Lung (tissue), 12 donors: ENCODE results near the gene CTNND1. TPM values are rescaled to one million over a fixed set of nuclear protein-coding genes. Genes with fewer than 3 reads are reported as not detected.
A peak's percentile ranks its signal among the peaks of the same experiment; 100 is the strongest.

Experiments used
- ATAC-seq: fragments of 200-7000 bp; cut with Tn5 transposase; one replicate; pipeline ENCODE4 v1.9.1; 2020; ENCODE audit warnings: moderate number of reproducible peaks; ENCODE audit not compliant: insufficient read depth, low FRiP score
- DNase-seq, 3 donors: peaks; one replicate each; pipeline ENCODE4 v3.0.0-alpha.2; 2013 to 2017
- H3K27ac ChIP-seq, 2 donors: one replicate each; pipeline ENCODE4 v1.5.1; 2013; ENCODE audit warnings: mild to moderate bottlenecking in 2 of 2, moderate library complexity in 2 of 2, control low read depth in 1 of 2, inconsistent platforms in 1 of 2, low read depth in 1 of 2, low read length in 1 of 2
- H3K27me3 ChIP-seq, 3 donors: one replicate each; pipeline ENCODE4 v1.5.1; 2013; ENCODE audit warnings: low read length in 2 of 3; ENCODE audit not compliant: control insufficient read depth in 3 of 3, insufficient read depth in 3 of 3
- H3K36me3 ChIP-seq, 4 donors: one replicate each; pipeline ENCODE4 v1.5.1; 2013; ENCODE audit warnings: low read length in 4 of 4, mild to moderate bottlenecking in 1 of 4, moderate library complexity in 1 of 4; ENCODE audit not compliant: control insufficient read depth in 4 of 4, insufficient read depth in 4 of 4
- H3K4me1 ChIP-seq, 5 donors: one replicate each; pipeline ENCODE4 v1.5.1; 2013; ENCODE audit warnings: low read length in 5 of 5, mild to moderate bottlenecking in 2 of 5, moderate library complexity in 1 of 5; ENCODE audit not compliant: control insufficient read depth in 5 of 5, insufficient read depth in 5 of 5
- H3K4me3 ChIP-seq: one replicate; pipeline ENCODE4 v1.5.1; 2013; ENCODE audit warnings: mild to moderate bottlenecking, control low read depth, moderate library complexity
- H3K9ac ChIP-seq, 2 donors: one replicate each; pipeline ENCODE4 v1.5.1; 2013; ENCODE audit warnings: low read length in 2 of 2, control low read depth in 1 of 2; ENCODE audit not compliant: insufficient read depth in 1 of 2
- H3K9me3 ChIP-seq, 4 donors: one replicate each; pipeline ENCODE4 v1.5.1; 2013; ENCODE audit warnings: low read length in 3 of 4, mild to moderate bottlenecking in 1 of 4, moderate library complexity in 1 of 4; ENCODE audit not compliant: control insufficient read depth in 4 of 4, insufficient read depth in 3 of 4
- CTCF ChIP-seq: IDR thresholded peaks from 2 replicates; pipeline ENCODE4 v1.5.1; 2012; ENCODE audit warnings: mild to moderate bottlenecking; ENCODE audit errors: control extremely low read depth, extremely low read depth
- WGBS, 2 donors: extraction: QIAGEN DNeasy Blood & Tissue Kit; methylation state at CpG; one replicate each; pipeline ENCODE4 v1.1.7; 2013; 5-methylcytosine and 5-hydroxymethylcytosine counted together
- polyA plus RNA-seq, 2 donors: library from polyadenylated mRNA; stranded (reverse); fragments of 200-250 nt; gene quantifications; one replicate each; pipeline ENCODE4 v1.2.1, GENCODE V29; 2013
- total RNA-seq, 2 donors: library from RNA; depleted of rRNA in 1 of 2; stranded (reverse); fragments of >200 nt in 1 of 2; gene quantifications; one replicate each; pipeline ENCODE4 v1.2.1, GENCODE V29; 2014 to 2021
- donor health status: control.
- donor health status: control.
- donor health status: Bipolar disorder and iron deficiency.
- donor health status: healthy.
- donor health status: DM: yes; HTN: yes; CAD: no.

The CTNND1 gene
- total and polyA plus RNA-seq, 4 donors = 36.5 to 423 (median 128) TPM

GRCh38 chr11:57764566-57764965 lies 3.0 kb downstream of the CTNND1 start:
- Histone ChIP-seq H3K27me3 (no peaks in the 10 kb centered on the region), H3K9me3 (no peaks in the 10 kb centered on the region), H3K36me3 (peaks cover 0 to 1% (median 0%) of the 10 kb centered on the region in 4 donors), H3K4me3 (peak overlapping the region; percentile 35), H3K27ac (peak overlapping the region; percentile 56 to 59), H3K9ac (peak overlapping the region; percentile 34 to 100), H3K4me1 (peaks cover 5 to 36% (median 10%) of the 10 kb centered on the region in 5 donors)
- WGBS, 2 donors = 34 to 87% methylated on average over 2 of the region's 2 CpGs
- no peak for ATAC-seq
- TF ChIP-seq CTCF = no peak
- DNase-seq = peak in 2 of 3 donors; percentile 29 to 46

- no peaks in the 10 kb centered on the region for H3K27me3 ChIP-seq
- H3K4me3 ChIP-seq = peak overlapping the region; percentile 21
- H3K9ac ChIP-seq = peak overlapping the region in 1 of 2 donors; percentile 100
- TF ChIP-seq CTCF = no peak
- H3K9me3 ChIP-seq = no peaks in the 10 kb centered on the region
- DNase-seq (no peak), ATAC-seq (no peak)
- peak overlapping the region in 1 of 2 donors; percentile 56 for H3K27ac ChIP-seq
- 30 to 52% methylated on average over 2 of the region's 2 CpGs for WGBS, 2 donors
- peaks cover 5 to 36% (median 10%) of the 10 kb centered on the region in 5 donors for H3K4me1 ChIP-seq
- H3K36me3 ChIP-seq = peaks cover 0 to 1% (median 0%) of the 10 kb centered on the region in 4 donors
Measured at GRCh38 chr11:57764972-57765371, 3.4 kb downstream of the CTNND1 start.

DNA sequence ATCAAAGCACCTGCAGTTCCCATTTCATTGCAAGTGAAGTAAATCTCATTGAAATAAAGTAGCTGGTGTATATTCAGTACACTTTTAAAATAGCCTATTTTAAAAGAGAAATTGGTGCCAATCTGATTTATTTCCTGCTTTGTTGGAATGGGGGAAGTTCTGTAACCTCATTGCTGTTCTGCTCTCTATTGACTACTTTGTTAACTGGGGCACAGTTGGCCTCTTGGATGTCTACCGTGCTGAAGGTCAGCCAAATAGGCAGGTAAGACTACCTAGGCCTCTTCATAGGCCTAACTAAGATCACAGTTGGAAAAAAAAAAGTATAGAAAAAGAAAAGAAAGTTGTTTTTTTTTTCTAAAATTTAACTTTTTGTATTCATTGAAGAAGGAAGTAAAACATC lies 9.2 kb downstream of the CTNND1 start:
- Histone ChIP-seq H3K36me3 (peaks cover 0 to 4% (median 0%) of the 10 kb centered on the region in 4 donors), H3K4me3 (no peak overlapping the region), H3K27me3 (no peaks in the 10 kb centered on the region), H3K27ac (no peak overlapping the region), H3K9me3 (no peaks in the 10 kb centered on the region), H3K4me1 (peaks cover 6 to 44% (median 20%) of the 10 kb centered on the region in 5 donors), H3K9ac (no peak overlapping the region)
- 10 to 20% methylated on average over 1 of the region's 1 CpG for WGBS, 2 donors
- DNase-seq (no peak), ATAC-seq (no peak)
- TF ChIP-seq CTCF = no peak

- H3K4me1 ChIP-seq = peaks cover 10 to 49% (median 25%) of the 10 kb centered on the region in 5 donors
Measured at GRCh38 chr11:57771365-57771764, 9.8 kb downstream of the CTNND1 start.

More at GRCh38 chr11:57771365-57771764, 9.8 kb downstream of the CTNND1 start:
- no peak overlapping the region for H3K27ac ChIP-seq
- DNase-seq (no peak), ATAC-seq (no peak)
- no peak overlapping the region for H3K4me3 ChIP-seq
- H3K9me3 ChIP-seq = no peaks in the 10 kb centered on the region
- peaks cover 0 to 4% (median 0%) of the 10 kb centered on the region in 4 donors for H3K36me3 ChIP-seq
- H3K27me3 ChIP-seq = no peaks in the 10 kb centered on the region
- H3K9ac ChIP-seq = no peak overlapping the region
- TF ChIP-seq CTCF = no peak
- WGBS, 2 donors = 89 to 91% methylated on average over 3 of the region's 3 CpGs
